Activated T-helper 2 cell treated with anti-CD3 and anti-CD28 coated beads, Interferon-gamma antibody, Interleukin-2, Interleukin-4, amounts not matched to agents 10 μg/mL and 5 μg/mL and 100 μg/mL, durations not matched to agents 14 hours and 24 hours and 36 hours (primary cell): ENCODE results near the gene DVL2. TPM values are rescaled to one million over a fixed set of nuclear protein-coding genes. Genes with fewer than 3 reads are reported as not detected.

Experiments used
- DNase-seq: peaks from one replicate; pipeline ENCODE4 v3.0.0; 2021; ENCODE audit warnings: low spot score
- H3K27ac Mint-ChIP-seq: one replicate; pipeline ENCODE4 v1.8.0; 2021; ENCODE audit warnings: mixed read lengths
- H3K27me3 Mint-ChIP-seq: one replicate; pipeline ENCODE4 v1.8.0; 2021; ENCODE audit warnings: low read depth, mixed read lengths
- H3K36me3 Mint-ChIP-seq: one replicate; pipeline ENCODE4 v1.8.0; 2021; ENCODE audit warnings: low read depth, mixed read lengths
- H3K4me1 Mint-ChIP-seq: one replicate; pipeline ENCODE4 v1.8.0; 2021; ENCODE audit warnings: low read depth, mixed read lengths
- H3K4me3 Mint-ChIP-seq: one replicate; pipeline ENCODE4 v1.8.0; 2021; ENCODE audit warnings: low read depth, mild to moderate bottlenecking, moderate library complexity, mixed read lengths
- H3K9me3 Mint-ChIP-seq: one replicate; pipeline ENCODE4 v1.8.0; 2021; ENCODE audit warnings: mixed read lengths
- intact Hi-C: fragments of 100-400 bp; cut with micrococcal nuclease; formaldehyde crosslinking; loops from one replicate; pipeline ENCODE4 v1.15.1; 2023
- total RNA-seq: library from RNA; stranded (reverse); gene quantifications from 2 replicates; pipeline ENCODE4 v1.2.3, GENCODE V29; 2022

The DVL2 gene
- total RNA-seq, 1 donor from 2014 or later = 69.7 TPM

GRCh38 chr17:7176107-7176840 lies 58.0 kb downstream of the DVL2 start:
- Mint-ChIP-seq H3K4me1 (peaks cover 9% of the 10 kb centered on the region), H3K9me3 (no peaks in the 10 kb centered on the region), H3K27ac (no peak overlapping the region), H3K36me3 (no peaks in the 10 kb centered on the region), H3K27me3 (peaks cover 11% of the 10 kb centered on the region), H3K4me3 (no peak overlapping the region)
- intact Hi-C loops = loop anchor here (2.0 kb wide), 1 partner anchor 129 kb away; no protein-coding TSS in a partner anchor
- no peak for DNase-seq

Other genes with a start within 250 kb of the DVL2 start
- not detected in 2 replicates for gene ALOX12, start 238.5 kb downstream of the DVL2 start, total RNA-seq
- gene RNASEK, start 221.9 kb downstream of the DVL2 start, total RNA-seq = 150 and 154 TPM in 2 replicates
- 0.80 and 1.0 TPM in 2 replicates for gene BCL6B, start 211.5 kb downstream of the DVL2 start, total RNA-seq
- 15.8 and 17.4 TPM in 2 replicates for gene SLC16A13, start 198.5 kb downstream of the DVL2 start, total RNA-seq
- 0.37 and 0.46 TPM in 2 replicates for gene SLC16A11, start 190.4 kb downstream of the DVL2 start, total RNA-seq
- not detected in 2 replicates for gene CLEC10A, start 154.3 kb downstream of the DVL2 start, total RNA-seq
- not detected in 2 replicates for gene ASGR2, start 119.7 kb downstream of the DVL2 start, total RNA-seq
- 1.7 and 1.8 TPM in 2 replicates for gene ASGR1, start 55.1 kb downstream of the DVL2 start, total RNA-seq
- gene DLG4, start 14.7 kb downstream of the DVL2 start, total RNA-seq = 10.5 and 10.6 TPM in 2 replicates
- gene ACADVL, start 14.6 kb downstream of the DVL2 start, total RNA-seq = 492 and 503 TPM in 2 replicates
- gene PHF23, start 4.9 kb upstream of the DVL2 start, total RNA-seq = 43.4 and 47.8 TPM in 2 replicates
- 145 and 147 TPM in 2 replicates for gene GABARAP, start 7.9 kb upstream of the DVL2 start, total RNA-seq
- 170 and 181 TPM in 2 replicates for gene CTDNEP1, start 17.2 kb upstream of the DVL2 start, total RNA-seq
- gene ELP5, start 17.7 kb upstream of the DVL2 start, total RNA-seq = 64.8 and 65.3 TPM in 2 replicates
- 0.21 and 0.41 TPM in 2 replicates for gene CLDN7, start 28.0 kb upstream of the DVL2 start, total RNA-seq
- 0.14 and 0.25 TPM in 2 replicates for gene SLC2A4, start 47.2 kb upstream of the DVL2 start, total RNA-seq
- gene YBX2, start 60.1 kb upstream of the DVL2 start, total RNA-seq = 0.43 and 0.51 TPM in 2 replicates
- 1,189 and 1,199 TPM in 2 replicates for gene EIF5A, start 73.1 kb upstream of the DVL2 start, total RNA-seq
- gene GPS2, start 80.8 kb upstream of the DVL2 start, total RNA-seq = 57.6 and 64.9 TPM in 2 replicates
- 45.7 and 47.7 TPM in 2 replicates for gene NEURL4, start 94.8 kb upstream of the DVL2 start, total RNA-seq
- gene ACAP1, start 102.0 kb upstream of the DVL2 start, total RNA-seq = 361 and 382 TPM in 2 replicates
- 8.0 and 8.5 TPM in 2 replicates for gene KCTD11, start 117.6 kb upstream of the DVL2 start, total RNA-seq
- 0.25 TPM in 1 of 2 replicates, not detected in the other for gene TMEM95, start 120.6 kb upstream of the DVL2 start, total RNA-seq
- gene TNK1, start 146.6 kb upstream of the DVL2 start, total RNA-seq = 4.0 and 5.2 TPM in 2 replicates
- gene PLSCR3, start 160.0 kb upstream of the DVL2 start, total RNA-seq = 75.4 and 76.2 TPM in 2 replicates
- 67.3 and 67.7 TPM in 2 replicates for gene TMEM256, start 169.6 kb upstream of the DVL2 start, total RNA-seq
- 3.9 and 4.2 TPM in 2 replicates for gene NLGN2, start 173.3 kb upstream of the DVL2 start, total RNA-seq
- not detected in 2 replicates for gene SPEM1, start 185.8 kb upstream of the DVL2 start, total RNA-seq
- gene SPEM2, start 191.1 kb upstream of the DVL2 start, total RNA-seq = not detected in 2 replicates
- gene SPEM3, start 194.3 kb upstream of the DVL2 start, total RNA-seq = not detected in 2 replicates
- 13.4 and 14.8 TPM in 2 replicates for gene TMEM102, start 200.9 kb upstream of the DVL2 start, total RNA-seq
- 4.8 and 6.1 TPM in 2 replicates for gene FGF11, start 205.0 kb upstream of the DVL2 start, total RNA-seq
- gene CHRNB1, start 210.5 kb upstream of the DVL2 start, total RNA-seq = 6.6 and 6.9 TPM in 2 replicates
- 20.2 and 20.3 TPM in 2 replicates for gene ZBTB4, start 245.1 kb upstream of the DVL2 start, total RNA-seq
- gene SLC35G6, start 246.9 kb upstream of the DVL2 start, total RNA-seq = not detected in 2 replicates
- 247 and 261 TPM in 2 replicates for gene POLR2A, start 249.8 kb upstream of the DVL2 start, total RNA-seq